Liver (tissue), 9 donors: ENCODE measurements around the gene CARMIL3. TPM values are rescaled to one million over a fixed set of nuclear protein-coding genes. Genes with fewer than 3 reads are reported as not detected.
A peak's percentile ranks its signal among the peaks of the same experiment; 100 is the strongest.
"Not testable (repeated sequence)": the region's sequence is repeated elsewhere in the genome, so short reads cannot be mapped to it uniquely, and the experiment has no call there.

Experiments
- DNase-seq: peaks from one replicate; pipeline ENCODE4 v3.0.0-alpha.2; 2017; ENCODE audit warnings: low spot score
- H3K27ac ChIP-seq, 2 donors: one replicate each; pipeline ENCODE4 v1.7.0; 2013; ENCODE audit warnings: inconsistent platforms in 2 of 2, low read length in 2 of 2, control low read depth in 1 of 2, low read depth in 1 of 2, mild to moderate bottlenecking in 1 of 2
- H3K27me3 ChIP-seq, 4 donors: one replicate each; pipeline versions ENCODE4 v1.6.1 to v1.7.0; 2013; ENCODE audit warnings: low read length in 3 of 4, inconsistent platforms in 1 of 4, mild to moderate bottlenecking in 1 of 4, moderate library complexity in 1 of 4; ENCODE audit not compliant: control insufficient read depth in 4 of 4, insufficient read depth in 4 of 4
- H3K36me3 ChIP-seq, 4 donors: one replicate each; pipeline versions ENCODE4 v1.6.1 to v1.7.0; 2013; ENCODE audit warnings: low read length in 3 of 4, mild to moderate bottlenecking in 3 of 4, low read depth in 1 of 4, moderate library complexity in 1 of 4; ENCODE audit not compliant: control insufficient read depth in 4 of 4, insufficient read depth in 3 of 4
- H3K4me1 ChIP-seq, 4 donors: one replicate each; pipeline versions ENCODE4 v1.6.1 to v1.7.0; 2013; ENCODE audit warnings: low read length in 3 of 4, mild to moderate bottlenecking in 3 of 4, moderate library complexity in 1 of 4; ENCODE audit not compliant: control insufficient read depth in 4 of 4, insufficient read depth in 4 of 4
- H3K4me3 ChIP-seq, 3 donors: one replicate each; pipeline versions ENCODE4 v1.6.1 to v1.7.0; 2013; ENCODE audit warnings: low read length in 3 of 3, control low read depth in 1 of 3, low read depth in 1 of 3, mild to moderate bottlenecking in 1 of 3
- H3K9ac ChIP-seq, 2 donors: one replicate each; pipeline ENCODE4 v1.7.0; 2013; ENCODE audit warnings: low read length in 2 of 2, mild to moderate bottlenecking in 2 of 2, moderate library complexity in 2 of 2, control low read depth in 1 of 2, low read depth in 1 of 2
- H3K9me3 ChIP-seq, 4 donors: one replicate each; pipeline versions ENCODE4 v1.6.1 to v1.7.0; 2013; ENCODE audit warnings: low read length in 3 of 4; ENCODE audit not compliant: control insufficient read depth in 4 of 4
- EGR1 ChIP-seq, 2 donors: IDR thresholded peaks; 2 replicates each; pipeline ENCODE4 v1.6.1; 2016 to 2018; ENCODE audit warnings: antibody characterized with exemption in 2 of 2, low read depth in 2 of 2
- FOXA1 ChIP-seq: IDR thresholded peaks from 2 replicates; pipeline ENCODE4 v1.6.1; 2016; ENCODE audit warnings: antibody characterized with exemption
- FOXA2 ChIP-seq: IDR thresholded peaks from 2 replicates; pipeline ENCODE4 v1.6.1; 2016; ENCODE audit warnings: antibody characterized with exemption
- GABPA ChIP-seq, 2 donors: IDR thresholded peaks in 1 of 2; conservative IDR thresholded peaks in 1 of 2; 2 replicates each; pipeline ENCODE4 v1.6.1; 2016; ENCODE audit warnings: antibody characterized with exemption in 2 of 2, mild to moderate bottlenecking in 1 of 2, moderate library complexity in 1 of 2
- HNF4A ChIP-seq, 2 donors: conservative IDR thresholded peaks; 2 replicates each; pipeline ENCODE4 v1.6.1; 2016; ENCODE audit warnings: antibody characterized with exemption in 2 of 2, mild to moderate bottlenecking in 2 of 2
- HNF4G ChIP-seq: IDR thresholded peaks from 2 replicates; pipeline ENCODE4 v1.6.1; 2016; ENCODE audit warnings: antibody characterized with exemption
- NR2F2 ChIP-seq: IDR thresholded peaks from 2 replicates; pipeline ENCODE4 v1.6.1; 2016; ENCODE audit warnings: antibody characterized with exemption
- RXRA ChIP-seq, 2 donors: IDR thresholded peaks; 2 replicates each; pipeline ENCODE4 v1.6.1; 2017 to 2018; ENCODE audit warnings: antibody characterized with exemption in 2 of 2, mild to moderate bottlenecking in 1 of 2
- SP1 ChIP-seq: IDR thresholded peaks from 2 replicates; pipeline ENCODE4 v1.6.1; 2018; ENCODE audit warnings: antibody characterized with exemption, mild to moderate bottlenecking
- TAF1 ChIP-seq: conservative IDR thresholded peaks from 2 replicates; pipeline ENCODE4 v1.6.1; 2016; ENCODE audit warnings: antibody characterized with exemption, mild to moderate bottlenecking
- YY1 ChIP-seq: IDR thresholded peaks from 2 replicates; pipeline ENCODE4 v1.6.1; 2016; ENCODE audit warnings: antibody characterized with exemption, mild to moderate bottlenecking
- WGBS: extraction: QIAGEN DNeasy Blood & Tissue Kit; methylation state at CpG from one replicate; pipeline ENCODE4 v1.1.7; 2013; 5-methylcytosine and 5-hydroxymethylcytosine counted together
- polyA plus RNA-seq, 2 donors: library from polyadenylated mRNA; stranded (reverse) in 1 of 2; unstranded in 1 of 2; fragments of 200-250 nt in 1 of 2; fragments of >200 nt in 1 of 2; fragmentation: Nextera tagmentation in 1 of 2; extraction: Ambion mirVana in 1 of 2; gene quantifications; one replicate each; pipeline versions ENCODE4 v1.2.1 to v1.2.3, GENCODE V29; 2013 to 2015
- total RNA-seq, 2 donors: library from RNA; depleted of rRNA; stranded (reverse); fragments of >200 nt; gene quantifications; one replicate each; pipeline ENCODE4 v1.2.3, GENCODE V29; 2014
- TF ChIP-seq, protein P1 (sequence below): fragments of 150-350 bp; IDR thresholded peaks from 2 replicates; pipeline ENCODE4 v1.5.1; 2017; ENCODE audit warnings: improper control_type of control experiment, low read depth, low read length; ENCODE audit not compliant: missing input control
- TF ChIP-seq, protein P2 (sequence below): IDR thresholded peaks from 2 replicates; pipeline ENCODE4 v1.6.1; 2016; ENCODE audit warnings: antibody characterized with exemption, mild to moderate bottlenecking
- TF ChIP-seq, protein P3 (sequence below): IDR thresholded peaks from 2 replicates; pipeline ENCODE4 v1.6.1; 2016; ENCODE audit warnings: antibody characterized with exemption
- TF ChIP-seq, protein P4 (sequence below): IDR thresholded peaks from 2 replicates; pipeline ENCODE4 v1.6.1; 2016; ENCODE audit warnings: antibody characterized with exemption
- donor health status: healthy.
- donor health status: healthy.
- donor health status: healthy.
- donor health status: healthy.
- donor health status: healthy.

CARMIL3 gene
- total and polyA plus RNA-seq, 4 donors: 0.05 to 0.17 (median 0.17) TPM

DNA sequence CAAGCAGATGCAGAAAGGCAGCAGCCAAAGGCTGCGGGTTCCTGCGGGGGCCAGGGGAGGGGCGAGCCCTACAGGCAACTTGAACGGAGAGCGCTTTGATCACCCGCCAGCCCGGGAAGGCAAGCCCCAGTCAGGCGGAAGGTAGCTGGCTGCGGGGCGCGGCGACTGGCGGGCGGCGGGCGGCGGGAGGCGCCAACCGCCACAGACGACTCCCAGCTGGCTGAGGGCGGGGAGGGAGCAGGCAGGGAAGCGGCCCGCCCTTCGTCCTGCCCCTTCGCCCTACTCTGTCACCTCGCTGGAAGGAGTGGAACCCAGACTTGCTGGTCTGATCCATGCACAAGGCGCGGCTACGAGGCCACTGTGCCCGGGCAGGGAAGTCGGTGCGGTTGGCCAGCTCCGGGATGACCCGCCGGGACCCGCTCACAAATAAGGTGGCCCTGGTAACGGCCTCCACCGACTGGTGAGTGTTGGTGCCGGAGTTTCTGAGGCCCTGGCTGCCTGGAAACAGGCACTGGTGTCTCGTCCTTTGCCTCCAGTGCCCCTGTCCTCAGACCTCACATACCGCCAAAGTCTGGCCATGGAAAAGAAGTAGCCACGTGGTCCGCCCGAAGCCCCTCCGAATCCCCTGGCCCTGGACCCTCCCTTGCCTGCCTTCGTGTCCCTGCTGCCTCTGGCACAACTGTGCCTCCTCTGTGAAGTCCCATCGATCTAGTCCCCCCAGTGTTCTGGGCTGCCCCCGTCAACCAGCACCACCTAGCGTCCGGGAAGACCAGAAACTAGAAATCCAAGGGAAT, 15.4 kb upstream of the CARMIL3 start (continued):
- TF ChIP-seq EGR1 (IDR thresholded peaks at IDR 0.05; ENCODE audit: low read depth in 2 of 2): no peak
- TF ChIP-seq SP1: peak; percentile 13
- TF ChIP-seq, protein P1, sequence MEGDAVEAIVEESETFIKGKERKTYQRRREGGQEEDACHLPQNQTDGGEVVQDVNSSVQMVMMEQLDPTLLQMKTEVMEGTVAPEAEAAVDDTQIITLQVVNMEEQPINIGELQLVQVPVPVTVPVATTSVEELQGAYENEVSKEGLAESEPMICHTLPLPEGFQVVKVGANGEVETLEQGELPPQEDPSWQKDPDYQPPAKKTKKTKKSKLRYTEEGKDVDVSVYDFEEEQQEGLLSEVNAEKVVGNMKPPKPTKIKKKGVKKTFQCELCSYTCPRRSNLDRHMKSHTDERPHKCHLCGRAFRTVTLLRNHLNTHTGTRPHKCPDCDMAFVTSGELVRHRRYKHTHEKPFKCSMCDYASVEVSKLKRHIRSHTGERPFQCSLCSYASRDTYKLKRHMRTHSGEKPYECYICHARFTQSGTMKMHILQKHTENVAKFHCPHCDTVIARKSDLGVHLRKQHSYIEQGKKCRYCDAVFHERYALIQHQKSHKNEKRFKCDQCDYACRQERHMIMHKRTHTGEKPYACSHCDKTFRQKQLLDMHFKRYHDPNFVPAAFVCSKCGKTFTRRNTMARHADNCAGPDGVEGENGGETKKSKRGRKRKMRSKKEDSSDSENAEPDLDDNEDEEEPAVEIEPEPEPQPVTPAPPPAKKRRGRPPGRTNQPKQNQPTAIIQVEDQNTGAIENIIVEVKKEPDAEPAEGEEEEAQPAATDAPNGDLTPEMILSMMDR: peak; percentile 63

DNA sequence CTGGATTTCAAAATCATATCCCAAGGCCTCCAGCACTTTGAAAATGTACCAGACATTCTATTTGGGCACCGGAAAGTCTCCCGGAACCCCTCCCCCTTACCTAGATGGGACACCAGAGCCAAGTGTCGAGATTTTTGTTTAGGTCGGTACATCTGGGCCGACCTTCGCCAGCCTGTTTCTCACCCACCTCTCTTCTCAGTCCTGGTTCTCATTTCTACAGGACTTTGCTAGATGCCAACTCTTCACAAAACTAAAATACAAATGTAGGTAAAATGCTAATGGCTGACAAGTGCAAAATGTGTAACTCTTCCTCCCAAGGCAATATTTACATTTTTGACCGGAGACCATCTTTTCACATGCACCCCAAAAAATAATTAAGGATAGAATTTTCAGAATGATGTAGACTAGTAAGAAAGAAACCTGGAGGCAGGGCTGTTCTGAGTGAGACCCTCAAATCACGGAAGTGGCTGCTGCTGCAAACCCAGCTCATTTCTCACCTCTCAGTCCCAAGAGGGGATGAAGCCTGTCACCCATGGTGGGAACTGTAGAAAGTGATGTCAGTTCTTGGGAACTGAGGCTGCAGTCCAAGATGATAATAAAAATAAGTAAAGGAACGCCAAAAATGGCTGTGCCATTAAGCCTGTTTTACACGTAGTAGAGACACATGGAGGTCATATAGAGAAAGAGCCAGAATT, 14.7 kb upstream of the CARMIL3 start:
- H3K9me3 ChIP-seq, H3K36me3 ChIP-seq, DNase-seq, H3K9ac ChIP-seq, H3K27me3 ChIP-seq: not testable (repeated sequence)
- H3K27ac ChIP-seq: peak overlapping the region; percentile 82 to 86
- peaks cover 10 to 16% (median 13%) of the 10 kb centered on the region in 4 donors for H3K4me1 ChIP-seq
- peak overlapping the region in 2 of 3 donors; percentile 53 to 84 for H3K4me3 ChIP-seq
- WGBS: 40% methylated on average over 10 of the region's 10 CpGs

DNA sequence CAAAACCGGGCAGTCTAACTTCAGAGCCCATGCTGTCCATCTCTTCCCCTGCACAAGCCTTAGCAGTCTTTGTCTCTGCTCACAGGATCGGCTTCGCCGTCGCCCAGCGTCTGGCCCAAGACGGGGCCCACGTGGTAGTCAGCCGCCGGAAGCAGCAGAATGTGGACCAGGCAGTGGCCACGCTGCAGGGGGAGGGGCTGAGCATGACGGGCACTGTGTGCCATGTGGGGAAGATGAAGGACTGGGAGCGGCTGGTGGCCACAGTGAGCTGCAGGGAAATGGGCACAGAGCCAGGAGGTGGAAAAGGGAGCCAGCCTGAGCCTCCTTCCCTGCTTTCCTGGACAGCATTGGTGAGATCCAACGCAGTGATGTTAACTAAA, 14.2 kb upstream of the CARMIL3 start:
- Histone ChIP-seq H3K4me1 (peaks cover 10 to 15% (median 12%) of the 10 kb centered on the region in 4 donors), H3K36me3 (no peaks in the 10 kb centered on the region), H3K4me3 (no peak overlapping the region), H3K27ac (no peak overlapping the region), H3K9me3 (no peaks in the 10 kb centered on the region), H3K9ac (no peak overlapping the region), H3K27me3 (no peaks in the 10 kb centered on the region)
- DNase-seq: no peak
- TF ChIP-seq YY1: no peak
- TF ChIP-seq, protein P2, sequence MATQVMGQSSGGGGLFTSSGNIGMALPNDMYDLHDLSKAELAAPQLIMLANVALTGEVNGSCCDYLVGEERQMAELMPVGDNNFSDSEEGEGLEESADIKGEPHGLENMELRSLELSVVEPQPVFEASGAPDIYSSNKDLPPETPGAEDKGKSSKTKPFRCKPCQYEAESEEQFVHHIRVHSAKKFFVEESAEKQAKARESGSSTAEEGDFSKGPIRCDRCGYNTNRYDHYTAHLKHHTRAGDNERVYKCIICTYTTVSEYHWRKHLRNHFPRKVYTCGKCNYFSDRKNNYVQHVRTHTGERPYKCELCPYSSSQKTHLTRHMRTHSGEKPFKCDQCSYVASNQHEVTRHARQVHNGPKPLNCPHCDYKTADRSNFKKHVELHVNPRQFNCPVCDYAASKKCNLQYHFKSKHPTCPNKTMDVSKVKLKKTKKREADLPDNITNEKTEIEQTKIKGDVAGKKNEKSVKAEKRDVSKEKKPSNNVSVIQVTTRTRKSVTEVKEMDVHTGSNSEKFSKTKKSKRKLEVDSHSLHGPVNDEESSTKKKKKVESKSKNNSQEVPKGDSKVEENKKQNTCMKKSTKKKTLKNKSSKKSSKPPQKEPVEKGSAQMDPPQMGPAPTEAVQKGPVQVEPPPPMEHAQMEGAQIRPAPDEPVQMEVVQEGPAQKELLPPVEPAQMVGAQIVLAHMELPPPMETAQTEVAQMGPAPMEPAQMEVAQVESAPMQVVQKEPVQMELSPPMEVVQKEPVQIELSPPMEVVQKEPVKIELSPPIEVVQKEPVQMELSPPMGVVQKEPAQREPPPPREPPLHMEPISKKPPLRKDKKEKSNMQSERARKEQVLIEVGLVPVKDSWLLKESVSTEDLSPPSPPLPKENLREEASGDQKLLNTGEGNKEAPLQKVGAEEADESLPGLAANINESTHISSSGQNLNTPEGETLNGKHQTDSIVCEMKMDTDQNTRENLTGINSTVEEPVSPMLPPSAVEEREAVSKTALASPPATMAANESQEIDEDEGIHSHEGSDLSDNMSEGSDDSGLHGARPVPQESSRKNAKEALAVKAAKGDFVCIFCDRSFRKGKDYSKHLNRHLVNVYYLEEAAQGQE: no peak
- TF ChIP-seq, protein P3, sequence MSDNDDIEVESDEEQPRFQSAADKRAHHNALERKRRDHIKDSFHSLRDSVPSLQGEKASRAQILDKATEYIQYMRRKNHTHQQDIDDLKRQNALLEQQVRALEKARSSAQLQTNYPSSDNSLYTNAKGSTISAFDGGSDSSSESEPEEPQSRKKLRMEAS: no peak
- no peak for TF ChIP-seq FOXA1
- TF ChIP-seq EGR1 (IDR thresholded peaks at IDR 0.05; ENCODE audit: low read depth in 2 of 2): no peak
- no peak for TF ChIP-seq TAF1
- TF ChIP-seq HNF4G: no peak
- no peak for TF ChIP-seq RXRA (IDR thresholded peaks at IDR 0.05)
- TF ChIP-seq, protein P4, sequence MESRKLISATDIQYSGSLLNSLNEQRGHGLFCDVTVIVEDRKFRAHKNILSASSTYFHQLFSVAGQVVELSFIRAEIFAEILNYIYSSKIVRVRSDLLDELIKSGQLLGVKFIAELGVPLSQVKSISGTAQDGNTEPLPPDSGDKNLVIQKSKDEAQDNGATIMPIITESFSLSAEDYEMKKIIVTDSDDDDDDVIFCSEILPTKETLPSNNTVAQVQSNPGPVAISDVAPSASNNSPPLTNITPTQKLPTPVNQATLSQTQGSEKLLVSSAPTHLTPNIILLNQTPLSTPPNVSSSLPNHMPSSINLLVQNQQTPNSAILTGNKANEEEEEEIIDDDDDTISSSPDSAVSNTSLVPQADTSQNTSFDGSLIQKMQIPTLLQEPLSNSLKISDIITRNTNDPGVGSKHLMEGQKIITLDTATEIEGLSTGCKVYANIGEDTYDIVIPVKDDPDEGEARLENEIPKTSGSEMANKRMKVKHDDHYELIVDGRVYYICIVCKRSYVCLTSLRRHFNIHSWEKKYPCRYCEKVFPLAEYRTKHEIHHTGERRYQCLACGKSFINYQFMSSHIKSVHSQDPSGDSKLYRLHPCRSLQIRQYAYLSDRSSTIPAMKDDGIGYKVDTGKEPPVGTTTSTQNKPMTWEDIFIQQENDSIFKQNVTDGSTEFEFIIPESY: no peak
- TF ChIP-seq NR2F2: no peak
- no peak for TF ChIP-seq FOXA2
- TF ChIP-seq, protein P1: no peak
- TF ChIP-seq GABPA (IDR thresholded peaks at IDR 0.05 in 1 of 2, conservative IDR thresholded peaks at IDR 0.05 in 1 of 2): no peak
- no peak for TF ChIP-seq HNF4A (conservative IDR thresholded peaks at IDR 0.05)
- 77% methylated on average over 14 of the region's 14 CpGs for WGBS
